ENCODE data around the gene SALL4.

DNA sequence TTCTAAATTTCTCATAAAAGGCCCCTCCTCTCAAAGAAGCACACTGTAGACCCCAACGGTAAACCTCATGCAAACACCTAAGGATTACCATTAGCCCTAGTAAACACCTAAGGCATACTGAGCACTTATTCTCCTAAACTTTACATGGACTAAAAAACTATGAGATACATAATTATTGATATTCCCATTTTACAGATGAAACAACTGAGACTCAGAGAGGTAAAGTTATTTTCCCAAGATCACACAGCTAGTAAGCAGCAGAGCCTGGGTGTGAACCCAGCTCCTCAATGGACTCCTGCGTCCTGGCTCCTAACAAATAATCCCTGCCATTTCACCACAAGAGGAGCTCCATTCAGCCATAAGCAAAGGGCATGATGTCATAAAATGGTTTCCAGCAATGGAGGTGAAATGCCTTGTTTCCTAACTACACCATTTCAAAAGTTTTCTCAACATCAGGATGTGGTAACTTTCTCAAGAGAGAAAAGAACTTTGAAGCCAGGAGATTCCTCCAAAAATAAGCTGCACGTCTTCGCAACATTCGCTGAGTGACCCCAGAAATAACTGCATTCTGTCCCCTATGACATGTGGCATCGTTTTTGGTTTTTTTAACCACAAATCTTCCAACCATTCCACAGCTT is 38.2 kb downstream of the SALL4 start:
- TF ChIP-seq CTCF (IDR thresholded peaks at IDR 0.05) (no peak), POLR2AphosphoS5 (IDR thresholded peaks at IDR 0.05) (no peak), POLR2A (IDR thresholded peaks at IDR 0.05) (no peak), EP300 (IDR thresholded peaks at IDR 0.05) (no peak)
